ENCODE data around the gene CSGALNACT2.

The CSGALNACT2 gene

GRCh38 chr10:43206391-43207235, 68.4 kb downstream of the CSGALNACT2 start:
- no peak overlapping the region for H3K4me3 ChIP-seq (ENCODE audit: low read length)
- DNase-seq (ENCODE audit: low read depth): no peak
- TF ChIP-seq, protein P1, sequence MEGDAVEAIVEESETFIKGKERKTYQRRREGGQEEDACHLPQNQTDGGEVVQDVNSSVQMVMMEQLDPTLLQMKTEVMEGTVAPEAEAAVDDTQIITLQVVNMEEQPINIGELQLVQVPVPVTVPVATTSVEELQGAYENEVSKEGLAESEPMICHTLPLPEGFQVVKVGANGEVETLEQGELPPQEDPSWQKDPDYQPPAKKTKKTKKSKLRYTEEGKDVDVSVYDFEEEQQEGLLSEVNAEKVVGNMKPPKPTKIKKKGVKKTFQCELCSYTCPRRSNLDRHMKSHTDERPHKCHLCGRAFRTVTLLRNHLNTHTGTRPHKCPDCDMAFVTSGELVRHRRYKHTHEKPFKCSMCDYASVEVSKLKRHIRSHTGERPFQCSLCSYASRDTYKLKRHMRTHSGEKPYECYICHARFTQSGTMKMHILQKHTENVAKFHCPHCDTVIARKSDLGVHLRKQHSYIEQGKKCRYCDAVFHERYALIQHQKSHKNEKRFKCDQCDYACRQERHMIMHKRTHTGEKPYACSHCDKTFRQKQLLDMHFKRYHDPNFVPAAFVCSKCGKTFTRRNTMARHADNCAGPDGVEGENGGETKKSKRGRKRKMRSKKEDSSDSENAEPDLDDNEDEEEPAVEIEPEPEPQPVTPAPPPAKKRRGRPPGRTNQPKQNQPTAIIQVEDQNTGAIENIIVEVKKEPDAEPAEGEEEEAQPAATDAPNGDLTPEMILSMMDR (conservative IDR thresholded peaks at IDR 0.05; ENCODE audit: low read length): no peak

GRCh38 chr10:43208147-43209073, 70.2 kb downstream of the CSGALNACT2 start:
- TF ChIP-seq, protein P1 (conservative IDR thresholded peaks at IDR 0.05; ENCODE audit: low read length): no peak
- no peak for DNase-seq (ENCODE audit: low read depth)
- no peak overlapping the region for H3K4me3 ChIP-seq (ENCODE audit: low read length)

DNA sequence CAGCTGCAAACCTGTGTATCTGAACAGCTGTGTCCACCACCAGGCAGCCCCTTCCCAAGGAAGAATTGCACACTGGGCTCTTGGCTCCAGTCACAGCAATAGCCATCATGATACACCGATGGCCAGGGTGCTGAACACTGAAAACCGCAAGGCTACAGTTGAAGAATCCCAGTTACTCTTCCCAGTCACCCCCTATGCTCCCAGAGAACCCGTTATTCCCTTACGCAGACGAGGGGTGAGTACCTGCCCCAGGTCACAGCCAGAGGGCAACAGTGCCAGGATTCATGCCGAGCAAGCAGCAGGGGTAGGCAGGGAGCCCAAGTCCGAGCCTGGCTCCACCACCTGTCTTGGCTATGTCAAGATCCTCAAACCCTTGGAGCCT, 70.8 kb downstream of the CSGALNACT2 start:
- TF ChIP-seq, protein P1 (conservative IDR thresholded peaks at IDR 0.05; ENCODE audit: low read length): no peak
- DNase-seq (ENCODE audit: low read depth): no peak
- no peak overlapping the region for H3K4me3 ChIP-seq (ENCODE audit: low read length)

- H3K4me3 ChIP-seq (ENCODE audit: low read length): no peak overlapping the region
- no peak for DNase-seq (ENCODE audit: low read depth)
- TF ChIP-seq, protein P1 (conservative IDR thresholded peaks at IDR 0.05; ENCODE audit: low read length): no peak
These were observed 71.5 kb downstream of the CSGALNACT2 start for GRCh38 chr10:43209651-43210141.

- H3K4me3 ChIP-seq (ENCODE audit: low read length): no peak overlapping the region
- no peak for DNase-seq (ENCODE audit: low read depth)
- TF ChIP-seq, protein P1 (conservative IDR thresholded peaks at IDR 0.05; ENCODE audit: low read length): no peak
These were observed 72.3 kb downstream of the CSGALNACT2 start for GRCh38 chr10:43210556-43210955.

GRCh38 chr10:43211030-43211429, 72.8 kb downstream of the CSGALNACT2 start:
- H3K4me3 ChIP-seq (ENCODE audit: low read length): no peak overlapping the region
- TF ChIP-seq, protein P1 (conservative IDR thresholded peaks at IDR 0.05; ENCODE audit: low read length): no peak
- DNase-seq (ENCODE audit: low read depth): no peak

All from AG10803 (cell line).